NK-92 treated with Interleukin-12 subunit alpha and Interleukin-12 subunit beta, amount 100 ng/mL, for 24 hours (cell line): ENCODE data around the gene STX4.

Experiments used
- DNase-seq: peaks from one replicate; lab custom pipeline; 2025; lab: John Stamatoyannopoulos, UW

STX4 gene

DNA sequence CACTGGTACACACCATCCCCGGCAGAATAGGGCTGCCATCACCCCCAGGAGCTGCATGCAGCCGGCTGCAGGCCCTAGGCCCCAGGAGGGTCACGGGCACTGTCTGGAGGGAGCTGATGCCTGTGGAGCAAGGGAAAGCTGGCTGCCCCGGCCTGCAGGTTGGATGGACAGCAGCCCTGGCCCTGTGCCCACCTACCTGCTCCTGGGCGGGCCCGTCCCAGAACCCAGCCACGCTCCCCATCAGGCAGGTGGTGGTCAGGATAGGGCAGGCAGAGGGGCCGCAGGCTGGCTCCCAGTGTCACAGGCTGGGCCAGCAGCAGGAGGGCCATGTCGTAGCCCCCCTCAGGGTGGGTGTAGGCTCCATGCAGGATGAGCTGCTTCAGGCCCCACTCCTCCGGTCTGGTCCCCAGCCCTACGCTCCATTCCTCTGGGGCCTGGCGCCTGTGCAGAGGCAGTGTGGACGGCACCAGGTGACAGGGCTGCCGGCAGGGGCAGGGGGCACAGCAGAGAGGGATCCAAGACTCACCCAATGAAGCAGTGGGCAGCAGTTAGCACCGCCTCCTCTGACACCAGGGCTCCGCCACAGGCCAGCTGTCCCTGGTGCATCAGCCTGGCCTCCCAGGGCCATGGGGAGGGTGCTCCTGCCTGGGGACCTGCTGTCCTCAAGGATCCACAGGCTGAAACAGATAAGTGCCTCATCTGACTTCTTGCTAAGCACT lies 51.4 kb downstream of the STX4 start:
- no peak for DNase-seq

DNA sequence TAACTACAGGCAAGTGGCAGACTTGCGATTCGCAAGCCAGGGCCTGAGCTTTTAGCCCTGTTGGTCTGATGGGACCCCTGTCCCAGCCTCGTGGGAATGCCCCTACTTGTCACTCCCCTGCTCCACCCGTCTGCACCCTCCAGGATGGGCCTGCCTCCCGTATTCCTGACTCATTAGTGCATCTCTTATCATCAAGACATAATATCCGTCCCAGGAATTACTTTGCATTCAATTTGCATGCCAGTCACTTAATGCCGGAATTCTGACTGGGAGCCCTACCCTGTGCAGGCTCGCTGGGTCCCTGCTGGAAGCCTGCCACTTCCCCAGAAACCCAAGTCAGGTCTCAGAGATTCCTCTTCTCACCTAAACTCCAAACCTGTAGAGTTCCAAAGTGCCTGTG lies 52.1 kb downstream of the STX4 start:
- DNase-seq = no peak

DNA sequence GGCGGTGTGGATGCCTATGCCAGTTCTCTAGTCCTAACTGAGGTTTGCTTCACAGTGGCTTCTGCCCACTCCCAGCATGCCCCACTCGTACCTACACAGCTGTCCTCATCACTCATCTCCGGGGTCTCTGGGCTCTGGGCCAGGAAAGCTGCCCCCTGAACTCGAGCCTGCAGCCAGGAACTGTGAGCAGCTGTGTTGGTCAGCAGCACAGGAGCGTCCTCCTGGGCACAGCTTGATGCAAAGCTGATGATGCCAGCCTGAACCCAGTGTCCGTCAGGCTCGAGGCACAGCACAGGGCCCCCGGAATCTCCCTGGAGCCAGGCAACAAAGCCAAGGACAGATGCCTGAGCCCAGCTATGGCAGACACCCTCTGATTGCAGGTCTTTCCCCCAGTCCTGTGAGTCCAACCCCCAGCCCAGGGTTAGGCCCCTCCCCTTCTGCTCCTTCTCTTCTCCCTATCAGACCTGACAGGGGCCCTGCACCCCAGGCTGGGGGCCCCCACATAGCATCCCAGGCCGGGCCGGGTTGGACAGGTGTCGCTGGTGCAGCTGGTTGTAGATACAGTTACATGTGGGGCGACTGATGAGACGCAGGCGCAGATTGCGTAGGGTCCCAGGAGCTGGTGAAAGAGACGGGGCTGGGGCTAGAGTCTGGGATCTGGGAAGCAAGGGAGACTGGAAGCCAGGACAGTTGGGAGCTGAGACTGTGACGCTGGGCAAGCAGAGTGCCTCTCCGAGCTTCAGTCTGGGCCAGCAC lies 52.7 kb downstream of the STX4 start:
- DNase-seq = no peak

DNA sequence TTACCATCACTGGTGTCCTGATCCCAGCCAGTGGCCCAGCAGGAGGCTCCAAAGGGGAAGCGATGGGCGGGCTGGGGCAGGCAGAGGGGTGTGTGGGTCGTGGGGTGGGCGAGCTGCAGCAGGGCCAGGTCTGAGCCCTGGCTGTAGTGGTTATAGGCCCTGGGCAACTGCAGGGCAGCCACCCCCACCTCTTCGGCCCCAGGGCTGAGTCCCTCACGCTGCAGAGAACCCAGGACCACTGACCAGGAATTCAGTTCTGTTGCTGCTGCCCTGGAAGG lies 53.2 kb downstream of the STX4 start:
- no peak for DNase-seq

DNA sequence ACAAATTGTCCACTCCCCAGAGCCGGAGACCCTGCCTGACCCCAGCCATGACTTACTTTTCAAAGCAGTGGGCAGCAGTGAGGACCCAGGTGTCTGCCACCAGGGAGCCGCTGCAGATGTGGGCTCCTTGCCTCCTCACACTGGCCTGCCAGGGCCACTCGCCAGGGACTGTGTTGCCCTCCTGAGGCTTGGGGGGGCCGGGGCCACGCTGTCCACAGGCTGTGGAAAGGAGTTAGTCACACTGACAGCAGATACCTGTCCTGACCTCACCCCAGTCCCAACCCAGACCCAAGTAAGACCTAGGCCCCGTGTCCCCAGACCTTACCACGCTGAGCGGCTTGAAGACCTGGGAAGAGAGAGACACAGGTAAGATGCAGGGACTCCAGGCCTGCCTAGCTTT lies 54.1 kb downstream of the STX4 start:
- DNase-seq = no peak

DNA sequence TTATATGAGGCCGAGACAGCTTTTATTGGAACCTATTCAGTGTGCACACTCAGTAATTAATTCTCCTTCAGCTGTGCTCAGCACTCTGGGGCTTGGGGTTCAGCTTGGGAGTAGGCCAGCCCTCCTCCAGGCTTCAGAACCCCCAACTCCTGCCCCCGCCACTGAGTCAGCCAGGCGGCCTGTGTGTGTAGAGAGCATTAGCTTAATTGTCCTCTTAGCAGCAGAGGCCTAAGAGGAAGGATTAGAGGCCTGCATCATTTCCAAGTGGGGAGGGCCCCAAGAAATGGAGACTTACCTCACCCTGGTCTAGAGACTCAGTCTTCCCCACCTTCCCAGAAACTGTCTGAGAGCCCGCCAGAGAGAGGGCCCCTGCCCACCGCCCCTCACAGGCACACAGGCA lies 54.6 kb downstream of the STX4 start:
- no peak for DNase-seq

DNA sequence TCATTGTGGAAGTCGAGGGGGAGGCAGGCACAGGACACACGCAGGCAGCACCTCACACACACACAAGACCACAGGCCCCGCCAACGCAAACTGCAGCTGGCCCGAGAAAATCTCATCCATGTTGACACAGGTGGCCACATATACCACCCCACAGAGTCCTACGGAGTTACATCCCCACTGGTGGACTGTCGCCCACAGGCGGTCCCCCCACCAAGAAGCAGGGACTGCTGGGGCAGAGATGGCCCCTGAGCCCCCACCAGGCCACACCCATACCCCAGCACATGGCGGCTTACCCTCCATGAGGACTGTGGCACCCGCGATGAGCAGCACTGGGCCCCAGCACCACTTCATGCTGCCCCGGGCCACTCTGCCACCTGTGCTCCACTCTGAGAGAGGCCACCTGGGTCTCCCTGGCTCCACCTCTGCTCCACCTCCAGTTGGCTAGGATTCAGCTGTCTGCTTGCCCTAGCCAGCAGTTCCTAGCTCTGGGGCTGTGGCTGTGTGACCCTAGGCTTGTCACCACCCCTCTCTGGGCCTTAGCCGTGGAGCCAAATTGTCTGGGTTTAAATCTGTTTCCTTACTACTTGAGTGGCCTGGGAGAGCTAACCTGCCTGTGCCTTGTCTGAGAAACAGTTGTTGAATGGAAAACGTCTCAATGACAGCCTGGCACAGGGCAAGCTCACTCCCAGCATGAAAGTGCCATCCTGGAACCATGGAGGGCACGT lies 55.3 kb downstream of the STX4 start, which contains the start of gene PRSS53:
TSS of gene PRSS53 (minus strand) at position 485 of the 725 bp plus-strand sequence. CDS start at position 351, 134 bp downstream.
- DNase-seq = no peak

DNA sequence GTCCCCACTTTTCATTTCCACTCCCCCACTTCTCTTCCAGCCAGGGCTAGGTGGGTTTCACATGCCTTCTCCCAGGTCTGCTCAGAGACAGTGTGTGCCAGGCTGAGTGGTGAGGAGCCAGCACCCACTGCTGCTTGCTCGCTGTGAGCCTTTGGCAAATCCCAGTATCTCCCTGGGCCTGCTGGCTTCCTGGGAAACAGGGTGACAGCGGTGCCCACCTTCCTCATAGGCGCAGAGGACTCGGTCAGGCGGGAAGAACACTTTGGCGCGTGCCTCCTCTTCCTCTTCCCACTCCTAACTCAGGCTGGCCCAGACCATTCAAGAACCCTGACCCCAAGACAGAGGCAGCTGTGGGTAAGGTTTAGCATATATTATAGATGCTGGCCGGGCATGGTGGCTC lies 55.8 kb downstream of the STX4 start:
- no peak for DNase-seq
